Measurements from ENCODE around the gene IFNK.
A peak's percentile ranks its signal among the peaks of the same experiment; 100 is the strongest.

Gene IFNK

DNA sequence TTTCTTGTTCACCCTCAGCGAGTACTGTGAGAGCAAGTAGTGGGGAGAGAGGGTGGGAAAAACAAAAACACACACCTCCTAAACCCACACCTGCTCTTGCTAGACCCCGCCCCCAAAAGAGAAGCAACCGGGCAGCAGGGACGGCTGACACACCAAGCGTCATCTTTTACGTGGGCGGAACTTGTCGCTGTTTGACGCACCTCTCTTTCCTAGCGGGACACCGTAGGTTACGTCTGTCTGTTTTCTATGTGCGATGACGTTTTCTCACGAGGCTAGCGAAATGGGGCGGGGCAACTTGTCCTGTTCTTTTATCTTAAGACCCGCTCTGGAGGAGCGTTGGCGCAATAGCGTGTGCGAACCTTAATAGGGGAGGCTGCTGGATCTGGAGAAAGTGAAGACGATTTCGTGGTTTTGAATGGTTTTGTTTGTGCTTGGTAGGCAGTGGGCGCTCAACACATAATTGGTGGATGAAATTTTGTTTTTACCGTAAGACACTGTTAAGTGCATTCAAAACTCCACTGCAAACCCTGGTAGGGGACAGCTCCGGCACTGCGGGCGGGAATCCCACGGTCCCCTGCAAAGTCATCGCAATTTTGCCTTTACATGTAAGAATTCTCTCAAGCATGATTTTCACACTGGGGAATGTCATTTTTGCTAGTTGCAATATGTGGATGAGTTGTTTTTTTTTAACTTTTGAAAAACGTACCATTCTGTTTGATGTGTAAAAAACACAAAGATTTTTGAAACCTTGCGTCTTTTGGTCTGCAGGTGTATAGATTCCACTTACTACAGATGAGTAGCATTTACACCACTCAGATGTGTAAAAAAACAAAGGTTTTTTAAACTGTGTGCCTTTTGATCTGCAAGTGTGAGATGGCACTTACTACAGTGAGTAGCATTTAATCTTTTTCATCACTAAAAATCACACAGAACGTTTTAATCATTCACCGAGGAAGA lies 49.8 kb downstream of the IFNK start:
- DNase-seq, result peak; percentile 98
